Trophoblast cell (in vitro differentiated cells and primary cell): ENCODE results near the gene IBTK.

Experiments
- DNase-seq, 2 donors: peaks; one replicate each; pipeline ENCODE4 v3.0.0-alpha.2; 2016
- H2AFZ ChIP-seq: 2 replicates; pipeline ENCODE4 v1.6.1; 2013; ENCODE audit warnings: low read length, moderate library complexity, mild to moderate bottlenecking; ENCODE audit not compliant: insufficient read depth, poor library complexity
- H2AK5ac ChIP-seq: 2 replicates; pipeline ENCODE4 v1.6.1; 2013; ENCODE audit warnings: mild to moderate bottlenecking, low read length
- H2BK120ac ChIP-seq: 2 replicates; pipeline ENCODE4 v1.6.1; 2013; ENCODE audit warnings: low read length, mild to moderate bottlenecking, moderate library complexity; ENCODE audit not compliant: insufficient read depth, poor library complexity
- H2BK12ac ChIP-seq: 2 replicates; pipeline ENCODE4 v1.6.1; 2013; ENCODE audit warnings: mild to moderate bottlenecking, low read length, moderate library complexity
- H2BK5ac ChIP-seq: 2 replicates; pipeline ENCODE4 v1.6.1; 2013; ENCODE audit warnings: low read length, low read depth, moderate library complexity, mild to moderate bottlenecking; ENCODE audit not compliant: poor library complexity
- H3K14ac ChIP-seq: 2 replicates; pipeline ENCODE4 v1.6.1; 2013; ENCODE audit warnings: mild to moderate bottlenecking, low read length
- H3K18ac ChIP-seq: 2 replicates; pipeline ENCODE4 v1.6.1; 2013; ENCODE audit warnings: mild to moderate bottlenecking, low read length
- H3K23ac ChIP-seq: 2 replicates; pipeline ENCODE4 v1.6.1; 2013; ENCODE audit warnings: low read length
- H3K27ac ChIP-seq: 2 replicates; pipeline ENCODE4 v1.5.1; 2013; ENCODE audit warnings: low read depth, mild to moderate bottlenecking, inconsistent platforms, low read length, moderate library complexity
- H3K27me3 ChIP-seq: 2 replicates; pipeline ENCODE4 v1.6.1; 2013; ENCODE audit warnings: inconsistent platforms, mild to moderate bottlenecking, low read length, moderate library complexity; ENCODE audit not compliant: insufficient read depth
- H3K36me3 ChIP-seq, 2 experiments: 1 replicate in 1 of 2; 2 replicates in 1 of 2; pipeline ENCODE4 v1.6.1; 2013; ENCODE audit warnings: low read length in 2 of 2, mild to moderate bottlenecking in 2 of 2, moderate library complexity in 1 of 2; ENCODE audit not compliant: insufficient read depth in 2 of 2, control insufficient read depth in 1 of 2
- H3K4ac ChIP-seq: 2 replicates; pipeline ENCODE4 v1.6.1; 2013; ENCODE audit warnings: low read depth, mild to moderate bottlenecking, low read length, moderate library complexity
- H3K4me1 ChIP-seq, 2 experiments: 1 replicate in 1 of 2; 2 replicates in 1 of 2; pipeline ENCODE4 v1.6.1; 2013; ENCODE audit warnings: low read length in 2 of 2, mild to moderate bottlenecking in 2 of 2, moderate library complexity in 1 of 2; ENCODE audit not compliant: insufficient read depth in 2 of 2, control insufficient read depth in 1 of 2
- H3K4me2 ChIP-seq: 2 replicates; pipeline ENCODE4 v1.6.1; 2013; ENCODE audit warnings: inconsistent platforms, mild to moderate bottlenecking, low read length, moderate library complexity
- H3K4me3 ChIP-seq: 2 replicates; pipeline ENCODE4 v1.5.1; 2013; ENCODE audit warnings: mild to moderate bottlenecking, low read depth, low read length, inconsistent platforms
- H3K79me1 ChIP-seq: one replicate; pipeline ENCODE4 v1.6.1; 2013; ENCODE audit warnings: low read length
- H3K79me2 ChIP-seq: 2 replicates; pipeline ENCODE4 v1.6.1; 2013; ENCODE audit warnings: low read length, mild to moderate bottlenecking; ENCODE audit not compliant: control insufficient read depth, insufficient read depth, poor library complexity
- H3K9ac ChIP-seq: 2 replicates; pipeline ENCODE4 v1.6.1; 2013; ENCODE audit warnings: mild to moderate bottlenecking, low read length
- H3K9me3 ChIP-seq: 2 replicates; pipeline ENCODE4 v1.6.1; 2013; ENCODE audit warnings: low read depth, mild to moderate bottlenecking, control low read depth, inconsistent platforms, low read length; ENCODE audit not compliant: insufficient read depth
- H4K12ac ChIP-seq: 2 replicates; pipeline ENCODE4 v1.6.1; 2013; ENCODE audit warnings: low read depth, mild to moderate bottlenecking, low read length, moderate library complexity
- H4K8ac ChIP-seq: 2 replicates; pipeline ENCODE4 v1.6.1; 2013; ENCODE audit warnings: low read depth, mild to moderate bottlenecking, low read length, moderate library complexity
- H4K91ac ChIP-seq: one replicate; pipeline ENCODE4 v1.6.1; 2013; ENCODE audit warnings: low read depth, mild to moderate bottlenecking, low read length, moderate library complexity
- WGBS: extraction: QIAGEN DNeasy Blood & Tissue Kit; methylation state at CpG from one replicate; pipeline ENCODE4 v1.1.7; 2013; ENCODE audit warnings: missing lambda C conversion rate; ENCODE audit not compliant: insufficient read length, insufficient coverage; ENCODE audit errors: extremely low coverage; 5-methylcytosine and 5-hydroxymethylcytosine counted together

Gene IBTK

DNA sequence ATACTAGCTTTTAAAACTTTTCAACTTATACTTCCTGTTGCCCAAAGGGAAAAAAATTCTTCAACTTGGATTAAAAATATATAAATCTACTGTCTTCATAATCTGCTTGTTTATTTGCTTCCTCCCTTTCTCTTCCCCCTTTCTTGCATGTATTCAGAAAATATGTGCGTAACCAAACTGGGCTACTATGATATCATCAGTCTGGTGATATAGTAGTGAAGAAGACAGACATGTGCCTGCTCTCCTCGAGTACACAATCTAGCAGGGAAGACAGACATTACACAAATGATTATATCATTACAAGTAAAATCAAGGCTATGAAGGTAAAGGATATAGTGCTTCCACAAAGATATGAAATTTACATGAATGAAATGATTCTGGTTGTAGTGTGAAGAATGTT lies 31.0 kb downstream of the IBTK start:
- Histone ChIP-seq H3K36me3 (peaks cover 13% of the 10 kb centered on the region in 2 experiments), H3K9ac (no peak overlapping the region), H3K14ac (no peak overlapping the region), H3K79me1 (no peaks in the 10 kb centered on the region), H3K27me3 (no peaks in the 10 kb centered on the region), H2AK5ac (no peak overlapping the region), H3K27ac (no peak overlapping the region), H2BK120ac (no peak overlapping the region), H3K4ac (no peak overlapping the region), H3K4me2 (no peak overlapping the region), H4K12ac (no peak overlapping the region), H2BK5ac (no peak overlapping the region), H3K18ac (no peak overlapping the region), H3K9me3 (no peaks in the 10 kb centered on the region), H2AFZ (no peak overlapping the region), H4K8ac (no peak overlapping the region), H3K23ac (no peak overlapping the region), H2BK12ac (no peak overlapping the region), H3K4me3 (no peak overlapping the region), H4K91ac (no peak overlapping the region), H3K4me1 (no peaks in the 10 kb centered on the region), H3K79me2 (no peaks in the 10 kb centered on the region)
- no CpG with 5 or more reads among the region's 2 CpGs for WGBS
- peak in 1 of 2 donors; percentile 10 for DNase-seq

DNA sequence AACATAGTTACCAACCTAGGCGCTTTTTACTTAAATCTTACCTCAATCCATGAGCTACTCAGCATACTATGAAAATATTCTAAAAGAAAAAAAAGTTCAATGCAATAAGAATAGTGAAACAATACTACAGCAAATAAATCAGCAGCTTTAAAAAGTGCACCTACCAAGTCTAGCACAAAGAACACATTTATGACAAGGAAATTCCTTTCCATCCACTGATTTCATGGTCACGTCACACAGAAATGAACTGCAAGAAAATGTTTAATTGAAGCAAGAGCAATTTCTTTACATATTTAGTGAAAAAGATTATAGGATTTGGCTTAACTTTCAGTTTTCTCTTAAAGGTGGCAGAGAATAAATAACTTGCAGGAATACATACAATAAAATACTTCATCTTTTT lies 36.2 kb downstream of the IBTK start:
- Histone ChIP-seq H3K79me1 (no peaks in the 10 kb centered on the region), H3K27ac (no peak overlapping the region), H4K91ac (no peak overlapping the region), H3K4me2 (no peak overlapping the region), H3K9ac (no peak overlapping the region), H2AK5ac (no peak overlapping the region), H3K79me2 (no peaks in the 10 kb centered on the region), H3K36me3 (peaks cover 9 to 12% of the 10 kb centered on the region in 2 experiments), H3K14ac (no peak overlapping the region), H3K4me3 (no peak overlapping the region), H3K18ac (no peak overlapping the region), H2BK5ac (no peak overlapping the region), H3K4ac (no peak overlapping the region), H3K27me3 (no peaks in the 10 kb centered on the region), H4K8ac (no peak overlapping the region), H3K9me3 (no peaks in the 10 kb centered on the region), H3K23ac (no peak overlapping the region), H2AFZ (no peak overlapping the region), H3K4me1 (no peaks in the 10 kb centered on the region), H2BK120ac (no peak overlapping the region), H4K12ac (no peak overlapping the region), H2BK12ac (no peak overlapping the region)
- WGBS, result no CpG with 5 or more reads among the region's 2 CpGs
- no peak for DNase-seq

DNA sequence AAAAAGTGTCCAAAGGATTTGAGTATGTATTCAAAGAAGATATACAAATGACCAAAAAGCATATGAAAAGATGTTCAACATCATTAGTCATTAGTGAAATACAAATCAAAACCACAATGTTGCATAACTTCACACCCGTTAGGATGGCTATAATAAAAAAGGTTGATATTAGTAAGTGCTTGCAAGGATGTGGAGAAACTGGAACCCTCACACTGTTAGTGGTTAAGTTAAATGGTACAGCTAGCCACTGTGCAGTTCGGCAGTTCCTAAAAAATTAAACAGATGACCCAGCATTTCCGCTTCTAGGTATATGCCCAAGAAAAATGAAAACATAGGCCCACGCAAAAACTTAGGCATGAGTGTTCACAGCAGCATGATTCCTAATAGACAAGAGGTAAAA lies 38.6 kb downstream of the IBTK start:
- Histone ChIP-seq H3K14ac (no peak overlapping the region), H3K4me2 (no peak overlapping the region), H2AK5ac (no peak overlapping the region), H3K23ac (no peak overlapping the region), H3K79me2 (no peaks in the 10 kb centered on the region), H3K27ac (no peak overlapping the region), H3K4ac (no peak overlapping the region), H3K27me3 (no peaks in the 10 kb centered on the region), H3K9me3 (no peaks in the 10 kb centered on the region), H2AFZ (no peak overlapping the region), H3K18ac (no peak overlapping the region), H3K9ac (no peak overlapping the region), H4K12ac (no peak overlapping the region), H3K36me3 (peaks cover 6 to 9% of the 10 kb centered on the region in 2 experiments), H3K4me1 (no peaks in the 10 kb centered on the region), H3K4me3 (no peak overlapping the region), H2BK12ac (no peak overlapping the region), H3K79me1 (no peaks in the 10 kb centered on the region), H4K91ac (no peak overlapping the region), H4K8ac (no peak overlapping the region), H2BK120ac (no peak overlapping the region), H2BK5ac (no peak overlapping the region)
- DNase-seq, result no peak
- WGBS, result no CpG with 5 or more reads among the region's 4 CpGs

DNA sequence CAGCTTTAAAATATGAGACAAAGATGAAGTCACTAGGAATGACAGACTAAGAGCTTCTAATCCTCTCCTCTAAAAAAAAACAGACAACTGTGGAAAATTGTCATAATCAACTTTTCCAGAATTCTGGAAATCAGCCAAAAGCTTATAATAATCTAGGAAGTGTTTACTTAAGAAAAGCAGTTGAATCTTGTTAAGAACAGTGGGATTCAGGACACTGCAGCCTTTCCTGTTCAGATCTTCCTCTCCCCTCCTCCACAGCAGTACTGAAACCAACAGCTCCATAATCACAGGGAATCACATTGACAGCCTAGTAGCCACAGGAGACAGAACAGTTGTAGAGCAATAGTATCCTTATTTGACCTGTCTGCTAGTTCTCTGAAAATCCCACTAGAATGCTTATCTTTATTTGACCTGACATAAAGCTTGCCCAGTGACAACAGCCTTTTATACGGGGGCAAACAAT lies 41.6 kb downstream of the IBTK start:
- Histone ChIP-seq H4K8ac (no peak overlapping the region), H3K23ac (no peak overlapping the region), H3K9ac (no peak overlapping the region), H3K4me2 (no peak overlapping the region), H3K79me2 (no peaks in the 10 kb centered on the region), H2AFZ (no peak overlapping the region), H2BK120ac (no peak overlapping the region), H3K27me3 (no peaks in the 10 kb centered on the region), H3K79me1 (no peaks in the 10 kb centered on the region), H2BK12ac (no peak overlapping the region), H3K4me1 (no peaks in the 10 kb centered on the region), H3K4me3 (no peak overlapping the region), H3K27ac (no peak overlapping the region), H4K91ac (no peak overlapping the region), H3K14ac (no peak overlapping the region), H3K18ac (no peak overlapping the region), H3K9me3 (no peaks in the 10 kb centered on the region), H2BK5ac (no peak overlapping the region), H4K12ac (no peak overlapping the region), H3K36me3 (peaks cover 3 to 8% of the 10 kb centered on the region in 2 experiments), H2AK5ac (no peak overlapping the region), H3K4ac (no peak overlapping the region)
- WGBS, result no CpG with 5 or more reads among the region's 1 CpG
- DNase-seq, result no peak
